ENCODE measurements around the gene FNDC3B.

- TF ChIP-seq EZH2 (IDR thresholded peaks at IDR 0.05; ENCODE audit: borderline replicate concordance, insufficient read depth, low read depth, low read length, poor library complexity, severe bottlenecking) (no peak), CTCF (IDR thresholded peaks at IDR 0.05) (no peak)
These were observed 17.0 kb downstream of the FNDC3B start for GRCh38 chr3:172056416-172056815.

Data from B cell (primary cell).